Neuronal stem cell (in vitro differentiated cells): Measurements from ENCODE around the gene MAVS.

ENCODE experiments used
- DNase-seq: peaks from one replicate; pipeline ENCODE4 v3.0.0-alpha.2; 2013; ENCODE audit warnings: low spot score
- H2AFZ ChIP-seq: one replicate; pipeline ENCODE4 v1.6.1; 2013; ENCODE audit warnings: mild to moderate bottlenecking, low read length, inconsistent platforms
- H2AK5ac ChIP-seq: 2 replicates; pipeline ENCODE4 v1.6.1; 2013; ENCODE audit warnings: low read depth, mild to moderate bottlenecking, inconsistent platforms, low read length, moderate library complexity, mixed read lengths
- H2BK120ac ChIP-seq: 2 replicates; pipeline ENCODE4 v1.6.1; 2013; ENCODE audit warnings: low read depth, mild to moderate bottlenecking, inconsistent platforms, low read length, moderate library complexity, mixed read lengths
- H2BK12ac ChIP-seq: one replicate; pipeline ENCODE4 v1.6.1; 2013; ENCODE audit warnings: low read length, inconsistent platforms
- H2BK15ac ChIP-seq: 2 replicates; pipeline ENCODE4 v1.6.1; 2013; ENCODE audit warnings: mild to moderate bottlenecking, low read length, inconsistent platforms, mixed read lengths
- H2BK5ac ChIP-seq: one replicate; pipeline ENCODE4 v1.6.1; 2013; ENCODE audit warnings: inconsistent platforms, mild to moderate bottlenecking, low read length, moderate library complexity
- H3K14ac ChIP-seq: one replicate; pipeline ENCODE4 v1.6.1; 2013; ENCODE audit warnings: low read length, inconsistent platforms
- H3K18ac ChIP-seq: 2 replicates; pipeline ENCODE4 v1.6.1; 2013; ENCODE audit warnings: low read length, inconsistent platforms
- H3K23ac ChIP-seq: 2 replicates; pipeline ENCODE4 v1.6.1; 2013; ENCODE audit warnings: low read depth, mild to moderate bottlenecking, mixed read lengths, low read length, inconsistent platforms; ENCODE audit not compliant: poor library complexity
- H3K27ac ChIP-seq: replicated peaks from 3 replicates; pipeline ENCODE4 v1.5.1; 2013; ENCODE audit warnings: low read length, inconsistent platforms
- H3K27me3 ChIP-seq, 3 experiments: 2 replicates each; pipeline ENCODE4 v1.6.1; 2013; ENCODE audit warnings: low read length in 3 of 3, mild to moderate bottlenecking in 2 of 3, inconsistent platforms in 1 of 3, low read depth in 1 of 3, mixed read lengths in 1 of 3, moderate library complexity in 1 of 3; ENCODE audit not compliant: control insufficient read depth in 3 of 3, insufficient read depth in 3 of 3
- H3K36me3 ChIP-seq, 2 donors: replicated peaks in 1 of 2; 2 replicates each; pipeline ENCODE4 v1.6.1; 2013; ENCODE audit warnings: low read length in 2 of 2; ENCODE audit not compliant: control insufficient read depth in 2 of 2, insufficient read depth in 2 of 2
- H3K4ac ChIP-seq: 2 replicates; pipeline ENCODE4 v1.6.1; 2013; ENCODE audit warnings: inconsistent platforms, mild to moderate bottlenecking, low read length, moderate library complexity
- H3K4me1 ChIP-seq, 2 donors: 1 replicate in 1 of 2; 2 replicates in 1 of 2; pipeline ENCODE4 v1.6.1; 2013; ENCODE audit warnings: low read length in 2 of 2, low read depth in 1 of 2; ENCODE audit not compliant: control insufficient read depth in 2 of 2, insufficient read depth in 1 of 2
- H3K4me2 ChIP-seq: one replicate; pipeline ENCODE4 v1.6.1; 2013; ENCODE audit warnings: mild to moderate bottlenecking, low read length, inconsistent platforms; ENCODE audit not compliant: insufficient read depth, poor library complexity, severe bottlenecking
- H3K4me3 ChIP-seq, 2 donors: 2 replicates each; pipeline ENCODE4 v1.5.1; 2013; ENCODE audit warnings: low read length in 2 of 2, mild to moderate bottlenecking in 2 of 2, inconsistent platforms in 1 of 2, moderate library complexity in 1 of 2
- H3K79me1 ChIP-seq: one replicate; pipeline ENCODE4 v1.6.1; 2013; ENCODE audit warnings: low read depth, mild to moderate bottlenecking, inconsistent platforms, low read length, moderate library complexity
- H3K9ac ChIP-seq: one replicate; pipeline ENCODE4 v1.6.1; 2013; ENCODE audit warnings: mild to moderate bottlenecking, low read depth, low read length, inconsistent platforms; ENCODE audit not compliant: poor library complexity
- H3K9me3 ChIP-seq, 2 donors: replicated peaks in 1 of 2; 2 replicates each; pipeline versions ENCODE3 to v1.6.1; 2013; ENCODE audit warnings: low read length in 2 of 2, mild to moderate bottlenecking in 2 of 2, inconsistent platforms in 1 of 2, low read depth in 1 of 2, mixed read lengths in 1 of 2, moderate library complexity in 1 of 2; ENCODE audit not compliant: control insufficient read depth in 2 of 2, insufficient read depth in 1 of 2
- H4K8ac ChIP-seq: one replicate; pipeline ENCODE4 v1.6.1; 2013; ENCODE audit warnings: low read depth, mild to moderate bottlenecking, inconsistent platforms, low read length, moderate library complexity
- H4K91ac ChIP-seq: one replicate; pipeline ENCODE4 v1.6.1; 2013; ENCODE audit warnings: low read length, low read depth, mild to moderate bottlenecking, inconsistent platforms; ENCODE audit not compliant: poor library complexity
- WGBS, 2 donors: extraction: QIAGEN DNeasy Blood & Tissue Kit; methylation state at CpG; one replicate each; pipeline ENCODE4 v1.1.7; 2013; ENCODE audit warnings: missing lambda C conversion rate in 2 of 2, mixed read lengths in 1 of 2; ENCODE audit not compliant: insufficient read length in 2 of 2, insufficient replicate concordance in 1 of 2; ENCODE audit errors: extremely low coverage in 2 of 2; 5-methylcytosine and 5-hydroxymethylcytosine counted together

MAVS gene

GRCh38 chr20:3922223-3922982 lies 75.8 kb downstream of the MAVS start:
- Histone ChIP-seq H3K4me1 (peaks cover 4 to 5% of the 10 kb centered on the region in 2 donors), H2BK12ac (no peak overlapping the region), H3K27me3 (no peaks in the 10 kb centered on the region), H2BK5ac (no peak overlapping the region), H3K4me3 (no peak overlapping the region), H3K79me1 (no peaks in the 10 kb centered on the region), H3K4ac (no peak overlapping the region), H3K23ac (no peak overlapping the region), H3K4me2 (no peak overlapping the region), H2BK120ac (no peak overlapping the region), H4K8ac (no peak overlapping the region), H2AK5ac (no peak overlapping the region), H3K36me3 (peaks cover 27 to 92% of the 10 kb centered on the region in 2 donors), H2AFZ (no peak overlapping the region), H3K9me3 (no peaks in the 10 kb centered on the region), H3K9ac (no peak overlapping the region), H3K27ac (no peak overlapping the region), H2BK15ac (no peak overlapping the region), H4K91ac (no peak overlapping the region), H3K14ac (no peak overlapping the region), H3K18ac (no peak overlapping the region)
- no peak for DNase-seq
- no CpG with 5 or more reads among the region's 13 CpGs for WGBS, 2 donors

- Histone ChIP-seq H3K27me3 (no peaks in the 10 kb centered on the region), H3K9ac (no peak overlapping the region), H3K4me2 (no peak overlapping the region), H2AK5ac (no peak overlapping the region), H3K9me3 (no peaks in the 10 kb centered on the region), H3K36me3 (peaks cover 27 to 92% of the 10 kb centered on the region in 2 donors), H3K79me1 (no peaks in the 10 kb centered on the region), H3K4me3 (no peak overlapping the region), H3K23ac (no peak overlapping the region), H3K18ac (no peak overlapping the region), H3K4ac (no peak overlapping the region), H4K8ac (no peak overlapping the region), H2BK12ac (no peak overlapping the region), H4K91ac (no peak overlapping the region), H3K27ac (no peak overlapping the region), H3K14ac (no peak overlapping the region), H2BK5ac (no peak overlapping the region), H3K4me1 (peaks cover 5 to 7% of the 10 kb centered on the region in 2 donors), H2BK120ac (no peak overlapping the region), H2AFZ (no peak overlapping the region), H2BK15ac (no peak overlapping the region)
- no CpG with 5 or more reads among the region's 4 CpGs for WGBS, 2 donors
- no peak for DNase-seq
Observed at GRCh38 chr20:3922983-3923339, 76.3 kb downstream of the MAVS start.

- H3K14ac ChIP-seq = no peak overlapping the region
- no peak overlapping the region for H2BK120ac ChIP-seq
- H4K8ac ChIP-seq = no peak overlapping the region
- no peak overlapping the region for H3K4me2 ChIP-seq
- peaks cover 5 to 8% of the 10 kb centered on the region in 2 donors for H3K4me1 ChIP-seq
- H2BK12ac ChIP-seq = no peak overlapping the region
- no peak overlapping the region for H3K4me3 ChIP-seq
- no peak overlapping the region for H2BK5ac ChIP-seq
- H2AFZ ChIP-seq = no peak overlapping the region
- no peak overlapping the region for H3K18ac ChIP-seq
- peaks cover 25 to 85% of the 10 kb centered on the region in 2 donors for H3K36me3 ChIP-seq
- no peak overlapping the region for H3K23ac ChIP-seq
- no peak overlapping the region for H2AK5ac ChIP-seq
- H3K27ac ChIP-seq = no peak overlapping the region
- no peak overlapping the region for H3K4ac ChIP-seq
- H4K91ac ChIP-seq = no peak overlapping the region
- H3K27me3 ChIP-seq = no peaks in the 10 kb centered on the region
- DNase-seq = no peak
- H3K9me3 ChIP-seq = no peaks in the 10 kb centered on the region
- WGBS, 2 donors = no CpG with 5 or more reads among the region's 2 CpGs
- H3K9ac ChIP-seq = no peak overlapping the region
- no peak overlapping the region for H2BK15ac ChIP-seq
- H3K79me1 ChIP-seq = no peaks in the 10 kb centered on the region
Observed at GRCh38 chr20:3923818-3924217, 77.2 kb downstream of the MAVS start.

GRCh38 chr20:3924304-3925112 lies 77.9 kb downstream of the MAVS start:
- Histone ChIP-seq H3K4me2 (no peak overlapping the region), H2BK12ac (no peak overlapping the region), H3K27me3 (no peaks in the 10 kb centered on the region), H2BK15ac (no peak overlapping the region), H3K9ac (peak overlapping the region; percentile 4), H3K79me1 (no peaks in the 10 kb centered on the region), H3K9me3 (no peaks in the 10 kb centered on the region), H3K4ac (no peak overlapping the region), H4K91ac (no peak overlapping the region), H2AFZ (no peak overlapping the region), H3K14ac (no peak overlapping the region), H3K18ac (no peak overlapping the region), H2BK5ac (no peak overlapping the region), H2AK5ac (no peak overlapping the region), H3K27ac (no peak overlapping the region), H3K4me3 (no peak overlapping the region), H4K8ac (no peak overlapping the region), H2BK120ac (no peak overlapping the region), H3K4me1 (peaks cover 5 to 8% of the 10 kb centered on the region in 2 donors), H3K23ac (peak overlapping the region; percentile 46), H3K36me3 (peaks cover 25 to 78% of the 10 kb centered on the region in 2 donors)
- no CpG with 5 or more reads among the region's 13 CpGs for WGBS, 2 donors
- DNase-seq = no peak
